Ovary (tissue), 9 donors: Measurements from ENCODE around the gene TMEM9. TPM values are rescaled to one million over a fixed set of nuclear protein-coding genes. Genes with fewer than 3 reads are reported as not detected.

Source experiments
- DNase-seq, 5 donors: peaks; one replicate each; pipeline ENCODE4 v3.0.0-alpha.2; 2019 to 2020
- H3K27ac ChIP-seq, 2 donors: fragments of 200-600 bp; one replicate each; pipeline versions ENCODE4 v1.5.1 to v1.8.0; 2019 to 2022
- H3K27me3 ChIP-seq: fragments of 200-600 bp; one replicate; pipeline ENCODE4 v1.8.0; 2022
- H3K36me3 ChIP-seq: fragments of 200-600 bp; sonication (generic); one replicate; pipeline ENCODE4 v1.5.1; 2019
- H3K4me1 ChIP-seq: one replicate; pipeline ENCODE4 v1.8.1; 2013; ENCODE audit warnings: mild to moderate bottlenecking, moderate library complexity; ENCODE audit not compliant: insufficient read depth
- H3K4me3 ChIP-seq: fragments of 200-600 bp; sonication (generic); one replicate; pipeline ENCODE4 v1.5.1; 2017
- H3K9me3 ChIP-seq, 2 donors: fragments of 200-600 bp in 1 of 2; sonication (generic) in 1 of 2; one replicate each; pipeline versions ENCODE4 v1.5.1 to v1.8.1; 2013 to 2019; ENCODE audit warnings: mild to moderate bottlenecking in 1 of 2, moderate library complexity in 1 of 2
- CTCF ChIP-seq, 3 donors: fragments of 450-650 bp in 2 of 3; fragments of 200-600 bp in 1 of 3; IDR thresholded peaks; one replicate each; pipeline versions ENCODE4 v1.5.1 to v1.8.0; 2016 to 2022; ENCODE audit warnings: antibody characterized with exemption in 3 of 3, mild to moderate bottlenecking in 1 of 3
- EP300 ChIP-seq: sonication (generic); formaldehyde crosslinking; IDR thresholded peaks from one replicate; pipeline ENCODE4 v1.6.1; 2017; ENCODE audit warnings: antibody characterized with exemption
- POLR2A ChIP-seq: fragments of 450-650 bp; IDR thresholded peaks from one replicate; pipeline ENCODE4 v1.6.1; 2017; ENCODE audit warnings: antibody characterized with exemption, mild to moderate bottlenecking, moderate library complexity
- WGBS, 3 donors: extraction: QIAGEN DNeasy Blood & Tissue Kit in 1 of 3; methylation state at CpG; one replicate each; pipeline versions ENCODE4 v1.1.5 to v1.1.7; 2013 to 2017; 5-methylcytosine and 5-hydroxymethylcytosine counted together
- intact Hi-C, 4 donors: fragments of 100-400 bp; cut with DNase I; formaldehyde crosslinking; loops; one replicate each; pipeline versions ENCODE4 v1.11.0 to v1.15.1; 2022 to 2023
- polyA plus RNA-seq, 2 donors: library from polyadenylated mRNA; stranded (reverse); fragments of 200-250 nt in 1 of 2; fragments of 350-450 nt in 1 of 2; fragmentation: Illumina TruSeq in 1 of 2; extraction: RNeasy Lipid Tissue Mini Kit (QIAGEN cat#74804) in 1 of 2; gene quantifications; one replicate each; pipeline ENCODE4 v1.2.3, GENCODE V29; 2013 to 2014
- total RNA-seq, 7 donors: library from RNA; depleted of rRNA in 2 of 7; stranded (reverse); fragments of >200 nt in 2 of 7; fragmentation: NEBNext Ultra II Directional in 3 of 7; extraction: Animal tissue kit (Norgen Biotek cat#: 25700) in 3 of 7; gene quantifications; one replicate each; pipeline versions ENCODE4 v1.1.0 to v1.2.4, GENCODE V29; 2016 to 2023
- donor health status: DM: no; HTN: no; CAD: no; lungs with moderate emphysema.
- donor health status: DM: no; HTN: no; CAD: no.
- donor health status: Bipolar disorder and iron deficiency.
- donor health status: DM: yes; HTN: yes; CAD: no.
- donor health status: DM: no; HTN: no; CAD: no.
- donor health status: DM: yes; HTN: yes; CAD: no.

Gene TMEM9
- total and polyA plus RNA-seq, 9 donors: 49.5 to 114 (median 88.8) TPM

GRCh38 chr1:201096977-201097856 lies 57.1 kb downstream of the TMEM9 start:
- no peak overlapping the region for H3K4me3 ChIP-seq
- no peak overlapping the region for H3K27ac ChIP-seq
- intact Hi-C loops: no loop called here
- no peaks in the 10 kb centered on the region for H3K36me3 ChIP-seq
- no peaks in the 10 kb centered on the region for H3K4me1 ChIP-seq
- no peak for DNase-seq
- H3K9me3 ChIP-seq: no peaks in the 10 kb centered on the region
- WGBS, 3 donors: 64 to 74% (median 73%) methylated on average over 17 of the region's 17 CpGs
- H3K27me3 ChIP-seq: no peaks in the 10 kb centered on the region
- TF ChIP-seq CTCF (IDR thresholded peaks at IDR 0.05): no peak
- TF ChIP-seq POLR2A: no peak
- TF ChIP-seq EP300: no peak

DNA sequence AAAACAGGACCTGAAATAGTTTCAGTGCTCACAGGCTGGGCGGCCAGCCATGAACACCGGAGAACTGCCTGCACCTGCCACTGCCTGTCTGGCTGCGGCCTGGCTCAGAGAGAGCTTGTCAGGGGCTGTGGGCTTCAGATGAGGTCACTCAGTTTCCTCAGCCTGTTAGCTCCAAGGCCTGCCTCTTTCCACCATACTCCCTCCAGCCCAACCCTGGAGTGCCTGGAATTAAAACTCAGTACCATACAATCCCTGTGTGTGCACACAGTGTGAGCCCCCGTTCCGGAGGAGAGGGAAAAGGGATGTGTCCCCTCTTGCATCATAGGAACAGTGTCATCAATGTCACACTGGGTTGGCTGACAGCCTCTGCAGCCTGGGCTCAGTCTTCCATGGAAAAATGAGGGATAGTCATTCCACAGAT lies 58.2 kb downstream of the TMEM9 start:
- H3K27me3 ChIP-seq: no peaks in the 10 kb centered on the region
- intact Hi-C loops: no loop called here
- no peak overlapping the region for H3K4me3 ChIP-seq
- H3K9me3 ChIP-seq: no peaks in the 10 kb centered on the region
- no peak overlapping the region for H3K27ac ChIP-seq
- no peak for TF ChIP-seq POLR2A
- TF ChIP-seq EP300: no peak
- TF ChIP-seq CTCF (IDR thresholded peaks at IDR 0.05): no peak
- H3K36me3 ChIP-seq: no peaks in the 10 kb centered on the region
- no peaks in the 10 kb centered on the region for H3K4me1 ChIP-seq
- DNase-seq: no peak
- 79 to 83% (median 80%) methylated on average over 5 of the region's 5 CpGs for WGBS, 3 donors

- no peak overlapping the region for H3K4me3 ChIP-seq
- no peaks in the 10 kb centered on the region for H3K36me3 ChIP-seq
- no peak overlapping the region for H3K27ac ChIP-seq
- DNase-seq: no peak
- intact Hi-C loops: no loop called here
- H3K27me3 ChIP-seq: no peaks in the 10 kb centered on the region
- H3K9me3 ChIP-seq: no peaks in the 10 kb centered on the region
- TF ChIP-seq CTCF (IDR thresholded peaks at IDR 0.05) (no peak), POLR2A (no peak), EP300 (no peak)
- no peaks in the 10 kb centered on the region for H3K4me1 ChIP-seq
- WGBS, 3 donors: 86 to 91% (median 89%) methylated on average over 2 of the region's 2 CpGs
Measured at GRCh38 chr1:201095581-201095980, 58.7 kb downstream of the TMEM9 start.

DNA sequence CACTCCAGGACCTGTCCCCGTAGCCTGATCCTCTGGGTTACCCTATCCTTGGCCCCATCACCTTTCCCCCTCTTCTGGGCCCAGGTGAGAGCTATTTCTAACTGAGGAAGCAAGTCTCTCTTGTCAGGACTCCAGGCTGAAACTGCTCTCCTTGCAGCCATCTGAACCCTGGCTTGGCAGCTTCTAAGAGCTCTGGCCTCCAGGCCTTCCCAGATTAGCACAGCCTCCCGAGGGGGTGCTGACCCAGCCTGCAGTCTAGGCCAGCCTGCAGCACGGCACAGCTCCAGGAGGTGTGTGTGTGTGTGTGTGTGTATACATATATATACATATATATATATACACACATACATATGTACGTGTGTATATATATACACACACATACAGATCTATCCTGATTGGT lies 59.4 kb downstream of the TMEM9 start:
- WGBS, 3 donors: 48 to 62% (median 61%) methylated on average over 4 of the region's 4 CpGs
- no peak overlapping the region for H3K27ac ChIP-seq
- TF ChIP-seq CTCF (IDR thresholded peaks at IDR 0.05) (no peak), POLR2A (no peak), EP300 (no peak)
- no peak for DNase-seq
- H3K9me3 ChIP-seq: no peaks in the 10 kb centered on the region
- H3K27me3 ChIP-seq: no peaks in the 10 kb centered on the region
- intact Hi-C loops: no loop called here
- no peaks in the 10 kb centered on the region for H3K4me1 ChIP-seq
- H3K4me3 ChIP-seq: no peak overlapping the region
- no peaks in the 10 kb centered on the region for H3K36me3 ChIP-seq
